SK-N-SH (cell line): ENCODE results near the gene IGF2.

Experiments used
- CTCF ChIP-seq: fragments of 200-600 bp; sonication (generic); IDR thresholded peaks from 2 replicates; pipeline ENCODE4 v1.6.1; 2017; ENCODE audit warnings: antibody characterized with exemption, mild to moderate bottlenecking, moderate library complexity
- FOXM1 ChIP-seq: IDR thresholded peaks from 2 replicates; pipeline ENCODE4 v1.4.0; 2012; ENCODE audit warnings: low read depth, mild to moderate bottlenecking
- SIN3A ChIP-seq: IDR thresholded peaks from 2 replicates; pipeline ENCODE4 v1.6.1; 2012; ENCODE audit warnings: low read depth, mild to moderate bottlenecking, low read length, moderate library complexity, borderline replicate concordance
- USF1 ChIP-seq: IDR thresholded peaks from 2 replicates; pipeline ENCODE4 v1.4.0; 2012; ENCODE audit warnings: low read depth, borderline replicate concordance
- TF ChIP-seq, protein P1 (sequence below): fragments of 150-350 bp; IDR thresholded peaks from 2 replicates; pipeline ENCODE4 v1.6.1; 2017; ENCODE audit warnings: antibody characterized with exemption, low read length, low read depth, borderline replicate concordance

DNA sequence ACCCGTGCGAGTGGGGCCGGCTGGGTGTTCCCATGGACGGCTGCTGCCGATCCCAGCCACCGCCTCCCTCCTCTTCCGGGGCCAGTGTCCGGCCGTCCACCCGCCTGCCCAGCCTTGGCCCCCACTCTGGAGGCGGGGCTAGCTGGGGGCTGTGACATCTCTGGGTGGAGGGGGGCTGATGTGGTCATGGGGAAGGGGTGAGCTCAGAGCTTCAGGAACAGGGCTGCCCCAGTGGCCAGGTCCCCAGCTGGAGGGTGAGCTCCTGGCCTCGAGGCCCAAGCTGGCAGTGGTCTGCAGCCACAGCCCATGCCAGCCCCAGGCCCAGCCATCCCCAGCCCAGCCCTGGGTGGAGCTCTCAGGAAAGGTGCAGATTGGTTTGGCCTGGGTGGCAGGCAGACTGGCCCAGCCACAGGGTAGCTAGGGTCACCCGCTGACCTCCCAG is 19.1 kb upstream of the IGF2 start:
- TF ChIP-seq CTCF (no peak), FOXM1 (no peak), SIN3A (no peak), USF1 (no peak)
- TF ChIP-seq, protein P1, sequence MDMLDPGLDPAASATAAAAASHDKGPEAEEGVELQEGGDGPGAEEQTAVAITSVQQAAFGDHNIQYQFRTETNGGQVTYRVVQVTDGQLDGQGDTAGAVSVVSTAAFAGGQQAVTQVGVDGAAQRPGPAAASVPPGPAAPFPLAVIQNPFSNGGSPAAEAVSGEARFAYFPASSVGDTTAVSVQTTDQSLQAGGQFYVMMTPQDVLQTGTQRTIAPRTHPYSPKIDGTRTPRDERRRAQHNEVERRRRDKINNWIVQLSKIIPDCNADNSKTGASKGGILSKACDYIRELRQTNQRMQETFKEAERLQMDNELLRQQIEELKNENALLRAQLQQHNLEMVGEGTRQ = no peak
